AG04450 (cell line): Measurements from ENCODE around the gene ZDBF2. TPM values are rescaled to one million over a fixed set of nuclear protein-coding genes. Genes with fewer than 3 reads are reported as not detected.
A peak's percentile ranks its signal among the peaks of the same experiment; 100 is the strongest.
"Not testable (repeated sequence)": the region's sequence is repeated elsewhere in the genome, so short reads cannot be mapped to it uniquely, and the experiment has no call there.

Source experiments
- CTCF ChIA-PET: fragments of 300-600, 350-600 bp; formaldehyde crosslinking; extraction: SDS; loops from one replicate; lab custom pipeline; 2022; ENCODE audit warnings: antibody characterized with exemption, inconsistent platforms; lab: Charles Lee
- POLR2A ChIA-PET: fragments of 350-600 bp; formaldehyde crosslinking; extraction: SDS; loops from one replicate; lab custom pipeline; 2021; ENCODE audit warnings: antibody characterized with exemption, inconsistent platforms; lab: Yijun Ruan, JAX
- DNase-seq: peaks from one replicate; pipeline ENCODE4 v3.0.0-alpha.2; 2011; ENCODE audit warnings: low read depth, low spot score
- H3K27ac ChIP-seq: one replicate; pipeline ENCODE4 v1.5.1; 2012; ENCODE audit warnings: low read depth, low read length, control low read depth
- H3K27me3 ChIP-seq: one replicate; pipeline ENCODE4 v1.6.0; 2012; ENCODE audit warnings: low read length; ENCODE audit not compliant: control insufficient read depth, insufficient read depth
- H3K4me3 ChIP-seq: 2 replicates; pipeline ENCODE4 v1.5.1; 2011; ENCODE audit warnings: mild to moderate bottlenecking, low read depth, low read length, control low read depth
- H3K9me3 ChIP-seq: 2 replicates; pipeline ENCODE4 v1.5.1; 2012; ENCODE audit warnings: low read length; ENCODE audit not compliant: control insufficient read depth, insufficient read depth
- CTCF ChIP-seq: IDR thresholded peaks from 2 replicates; pipeline ENCODE4 v1.5.1; 2011; ENCODE audit warnings: low read depth, low read length, control low read depth, inconsistent platforms
- polyA plus RNA-seq: library from polyadenylated mRNA; depleted of rRNA; stranded (reverse); fragments of >200 nt; gene quantifications from 2 replicates; pipeline ENCODE4 v1.2.3, GENCODE V29; 2011

Gene ZDBF2
- polyA plus RNA-seq, 1 experiment = 8.1 TPM

- no peaks in the 10 kb centered on the region for H3K27me3 ChIP-seq
- H3K4me3 ChIP-seq = no peak overlapping the region
- no peak overlapping the region for H3K27ac ChIP-seq
- no peaks in the 10 kb centered on the region for H3K9me3 ChIP-seq
- ChIA-PET CTCF (no interaction called here), POLR2A (no interaction called here)
- DNase-seq = no peak
- TF ChIP-seq CTCF = no peak
Observed at GRCh38 chr2:206349375-206349774, 74.9 kb downstream of the ZDBF2 start.

GRCh38 chr2:206352571-206352970, 78.1 kb downstream of the ZDBF2 start:
- no peak overlapping the region for H3K27ac ChIP-seq
- H3K9me3 ChIP-seq = no peaks in the 10 kb centered on the region
- no peak for TF ChIP-seq CTCF
- H3K4me3 ChIP-seq = no peak overlapping the region
- POLR2A ChIA-PET = no interaction called here
- DNase-seq = no peak
- H3K27me3 ChIP-seq = no peaks in the 10 kb centered on the region
- CTCF ChIA-PET = no interaction called here

GRCh38 chr2:206353685-206354084, 79.2 kb downstream of the ZDBF2 start:
- Histone ChIP-seq H3K4me3 (no peak overlapping the region), H3K27me3 (no peaks in the 10 kb centered on the region), H3K27ac (no peak overlapping the region), H3K9me3 (no peaks in the 10 kb centered on the region)
- ChIA-PET POLR2A (no interaction called here), CTCF (no interaction called here)
- DNase-seq = no peak
- TF ChIP-seq CTCF = peak; percentile 1; the same call in 1 of the 2 replicates

- no peak overlapping the region for H3K27ac ChIP-seq
- no peak overlapping the region for H3K4me3 ChIP-seq
- no peaks in the 10 kb centered on the region for H3K9me3 ChIP-seq
- no peak for TF ChIP-seq CTCF
- ChIA-PET CTCF (no interaction called here), POLR2A (no interaction called here)
- no peaks in the 10 kb centered on the region for H3K27me3 ChIP-seq
- DNase-seq = no peak
Observed at GRCh38 chr2:206354129-206354528, 79.7 kb downstream of the ZDBF2 start.

GRCh38 chr2:206356840-206357239, 82.4 kb downstream of the ZDBF2 start:
- H3K27ac ChIP-seq, DNase-seq, H3K4me3 ChIP-seq, H3K27me3 ChIP-seq, CTCF ChIA-PET, H3K9me3 ChIP-seq, POLR2A ChIA-PET: not testable (repeated sequence)

- H3K9me3 ChIP-seq, POLR2A ChIA-PET: not testable (repeated sequence)
Observed at GRCh38 chr2:206360840-206361239, 86.4 kb downstream of the ZDBF2 start.

More at GRCh38 chr2:206360840-206361239, 86.4 kb downstream of the ZDBF2 start:
- H3K4me3 ChIP-seq, H3K27me3 ChIP-seq, DNase-seq, H3K27ac ChIP-seq, CTCF ChIA-PET: not testable (repeated sequence)
